Measurements from ENCODE around the gene PIP5KL1. TPM values are rescaled to one million over a fixed set of nuclear protein-coding genes. Genes with fewer than 3 reads are reported as not detected.

PIP5KL1 gene
- total and polyA plus RNA-seq, 2 donors = 0.33 to 1.2 TPM

DNA sequence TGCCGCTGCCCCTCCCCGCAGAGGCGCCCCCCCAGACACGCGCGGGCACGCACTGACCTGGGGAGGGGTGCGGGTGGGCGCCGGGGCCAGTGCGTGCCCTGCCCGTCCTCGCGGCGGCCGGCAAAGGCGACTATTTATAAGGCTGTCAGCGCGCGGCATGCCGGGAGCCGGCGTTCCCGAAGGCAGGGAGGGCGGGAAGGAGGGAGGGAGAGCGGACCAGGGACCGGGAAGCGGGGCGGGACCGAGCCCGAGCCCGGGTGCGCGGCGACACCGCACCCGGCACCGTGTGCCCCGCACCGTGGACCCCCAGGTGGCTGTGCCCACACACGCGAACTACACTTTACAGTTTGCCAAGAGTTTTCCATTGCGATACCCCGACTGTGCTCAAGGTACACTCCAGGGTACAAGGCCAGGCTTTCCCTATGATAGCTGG lies 53.0 kb downstream of the PIP5KL1 start, which contains the start of gene AK1:
Gene AK1, minus strand, starts transcription at position 110 of the 433 bp plus-strand sequence. CDS start 3,058 bp downstream, outside the sequence.
- DNase-seq (ENCODE audit: low read depth in 6 of 9, low spot score in 9 of 9) = no peak
- 9% methylated on average over 44 of the region's 44 CpGs for WGBS
- Histone ChIP-seq H3K4me1 (ENCODE audit: control insufficient read depth in 2 of 2, insufficient read depth in 2 of 2, low read length in 2 of 2) (peaks cover under 1 to 7% of the 10 kb centered on the region in 2 donors), H3K27me3 (ENCODE audit: control insufficient read depth in 2 of 2, insufficient read depth in 1 of 2, low read length in 1 of 2) (peaks cover 15 to 30% of the 10 kb centered on the region in 2 donors), H3K4me3 (ENCODE audit: low read length in 2 of 2) (peak within 1 kb of the TSS in 1 of 2 donors; percentile 39), H3K27ac (ENCODE audit: low read depth in 1 of 2, low read length in 1 of 2) (no peak within 1 kb of the TSS), H3K36me3 (ENCODE audit: control insufficient read depth in 2 of 2, insufficient read depth in 2 of 2, low read length in 1 of 2) (peaks cover 0 to 3% of the 10 kb centered on the region in 2 donors), H3K9me3 (ENCODE audit: control insufficient read depth in 2 of 2, insufficient read depth in 1 of 2, low read length in 1 of 2) (no peaks in the 10 kb centered on the region)

DNA sequence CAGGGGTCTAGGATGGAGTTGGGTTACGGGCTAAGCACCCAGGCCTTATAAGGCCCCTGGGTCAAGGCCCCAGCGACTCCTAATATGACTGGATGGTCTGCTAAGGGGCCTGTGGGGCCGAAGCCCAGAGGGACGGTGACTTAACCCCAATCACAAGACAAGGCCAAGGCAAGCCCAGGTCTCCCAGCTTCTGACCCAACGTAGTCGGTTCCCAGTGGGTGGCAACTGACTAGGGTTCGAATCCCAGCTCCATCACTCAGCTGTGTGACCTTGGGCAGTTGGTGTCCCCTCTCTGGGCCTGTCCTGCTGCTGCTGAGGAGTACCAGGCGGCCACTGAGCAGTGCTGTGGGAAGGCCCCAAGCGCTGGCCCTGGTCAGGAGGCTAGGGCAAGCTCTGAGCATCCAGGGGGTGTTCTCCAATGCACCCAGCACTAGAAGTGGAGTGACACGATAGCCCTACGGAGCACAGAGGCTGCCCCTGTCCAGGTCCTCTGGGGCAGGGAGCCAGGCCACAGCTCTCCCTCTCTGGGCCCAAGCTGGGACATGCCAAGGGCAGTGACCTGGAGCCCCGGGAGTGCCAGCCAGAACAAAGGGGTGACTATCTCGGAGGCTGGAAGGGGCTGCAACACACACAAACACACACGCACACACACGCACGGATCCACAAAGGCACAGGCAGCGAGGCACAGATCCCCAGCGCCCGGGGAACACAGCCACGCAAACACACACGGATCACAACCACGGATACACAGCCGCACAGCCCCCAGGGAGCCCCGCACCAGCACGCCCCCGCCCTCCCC lies 53.6 kb downstream of the PIP5KL1 start:
- H3K4me1 ChIP-seq (ENCODE audit: control insufficient read depth in 2 of 2, insufficient read depth in 2 of 2, low read length in 2 of 2) = peaks cover 0 to 4% of the 10 kb centered on the region in 2 donors
- no peak for DNase-seq (ENCODE audit: low read depth in 6 of 9, low spot score in 9 of 9)
- H3K4me3 ChIP-seq (ENCODE audit: low read length in 2 of 2) = peak overlapping the region in 1 of 2 donors; percentile 39
- H3K27ac ChIP-seq (ENCODE audit: low read depth in 1 of 2, low read length in 1 of 2) = no peak overlapping the region
- H3K36me3 ChIP-seq (ENCODE audit: control insufficient read depth in 2 of 2, insufficient read depth in 2 of 2, low read length in 1 of 2) = peaks cover 0 to 3% of the 10 kb centered on the region in 2 donors
- H3K27me3 ChIP-seq (ENCODE audit: control insufficient read depth in 2 of 2, insufficient read depth in 1 of 2, low read length in 1 of 2) = peaks cover 15 to 30% of the 10 kb centered on the region in 2 donors
- 53% methylated on average over 26 of the region's 26 CpGs for WGBS
- H3K9me3 ChIP-seq (ENCODE audit: control insufficient read depth in 2 of 2, insufficient read depth in 1 of 2, low read length in 1 of 2) = no peaks in the 10 kb centered on the region

DNA sequence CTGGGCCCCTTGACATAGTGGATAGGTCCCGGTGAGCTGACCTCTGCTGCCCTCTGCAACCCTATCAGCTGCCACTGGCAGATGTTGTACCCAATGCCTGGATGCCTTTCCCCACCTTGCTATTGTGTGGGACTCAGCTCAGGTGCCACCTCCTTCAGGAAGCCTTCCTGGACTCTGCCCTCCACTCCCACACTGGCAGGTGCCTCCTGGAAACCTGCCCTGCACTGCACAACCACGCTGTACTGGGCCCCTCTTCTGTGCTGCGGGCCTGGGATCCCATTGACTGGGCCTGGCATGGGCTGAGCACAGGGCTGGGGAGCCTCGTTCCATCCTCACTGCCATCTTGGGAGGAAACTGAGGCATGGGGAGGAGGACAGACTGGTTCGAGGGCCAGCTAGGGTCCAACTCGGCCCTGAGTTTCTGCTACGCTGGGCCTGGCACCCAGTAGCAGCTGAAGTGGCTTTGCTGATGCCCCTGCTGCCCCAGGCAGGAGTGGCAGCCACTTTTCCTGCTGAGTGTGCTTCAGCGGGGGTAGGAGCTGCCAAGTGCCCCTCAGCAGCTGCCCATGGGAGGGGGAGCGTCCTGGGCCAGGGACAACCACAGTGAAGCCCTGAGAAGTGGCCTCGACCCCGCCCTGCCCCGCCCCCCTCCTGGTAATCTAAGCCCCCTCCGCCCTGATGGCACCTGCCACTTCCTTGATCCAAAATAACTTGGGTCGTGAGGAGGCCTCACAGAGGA lies 54.4 kb downstream of the PIP5KL1 start:
- peaks cover 0 to 3% of the 10 kb centered on the region in 2 donors for H3K36me3 ChIP-seq (ENCODE audit: control insufficient read depth in 2 of 2, insufficient read depth in 2 of 2, low read length in 1 of 2)
- H3K27ac ChIP-seq (ENCODE audit: low read depth in 1 of 2, low read length in 1 of 2) = no peak overlapping the region
- peaks cover 15 to 30% of the 10 kb centered on the region in 2 donors for H3K27me3 ChIP-seq (ENCODE audit: control insufficient read depth in 2 of 2, insufficient read depth in 1 of 2, low read length in 1 of 2)
- H3K9me3 ChIP-seq (ENCODE audit: control insufficient read depth in 2 of 2, insufficient read depth in 1 of 2, low read length in 1 of 2) = no peaks in the 10 kb centered on the region
- peaks cover 0 to 4% of the 10 kb centered on the region in 2 donors for H3K4me1 ChIP-seq (ENCODE audit: control insufficient read depth in 2 of 2, insufficient read depth in 2 of 2, low read length in 2 of 2)
- no peak overlapping the region for H3K4me3 ChIP-seq (ENCODE audit: low read length in 2 of 2)
- WGBS = 95% methylated on average over 14 of the region's 14 CpGs
- DNase-seq (ENCODE audit: low read depth in 6 of 9, low spot score in 9 of 9) = no peak

DNA sequence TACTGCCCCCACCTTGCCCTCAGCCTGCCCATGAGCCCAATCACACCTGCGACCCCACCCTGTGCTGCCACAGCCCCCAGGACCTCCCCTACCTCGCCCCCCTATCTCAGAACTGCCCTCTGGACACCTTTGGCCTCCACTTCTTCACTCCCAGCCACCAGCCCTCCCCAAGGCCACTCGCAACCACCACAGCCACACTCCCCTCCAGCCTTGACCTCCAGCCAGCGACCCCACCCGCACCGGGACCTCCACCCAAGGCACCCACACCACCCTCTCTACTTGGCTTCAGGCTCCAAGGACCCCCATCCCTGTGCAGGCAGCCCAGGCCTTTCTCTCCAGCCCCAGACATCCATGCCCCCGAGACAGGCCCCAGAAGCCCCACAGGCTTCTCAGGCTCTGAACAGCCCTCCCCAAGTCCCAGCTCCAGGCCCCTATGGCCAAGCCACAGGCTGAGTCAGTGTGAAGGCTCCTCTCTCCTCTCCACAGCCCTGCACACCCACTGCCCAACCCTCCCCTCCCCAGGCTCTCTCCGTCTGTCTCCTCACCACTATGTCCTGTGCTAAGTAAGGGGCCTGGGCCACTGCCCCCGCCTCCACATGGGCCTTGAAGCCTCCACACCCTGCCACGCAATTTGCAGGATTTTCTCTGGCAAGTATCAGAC lies 55.1 kb downstream of the PIP5KL1 start:
- DNase-seq (ENCODE audit: low read depth in 6 of 9, low spot score in 9 of 9) = no peak
- Histone ChIP-seq H3K4me1 (ENCODE audit: control insufficient read depth in 2 of 2, insufficient read depth in 2 of 2, low read length in 2 of 2) (peaks cover 0 to 4% of the 10 kb centered on the region in 2 donors), H3K4me3 (ENCODE audit: low read length in 2 of 2) (no peak overlapping the region), H3K27ac (ENCODE audit: low read depth in 1 of 2, low read length in 1 of 2) (no peak overlapping the region), H3K9me3 (ENCODE audit: control insufficient read depth in 2 of 2, insufficient read depth in 1 of 2, low read length in 1 of 2) (no peaks in the 10 kb centered on the region), H3K27me3 (ENCODE audit: control insufficient read depth in 2 of 2, insufficient read depth in 1 of 2, low read length in 1 of 2) (peaks cover 15 to 30% of the 10 kb centered on the region in 2 donors), H3K36me3 (ENCODE audit: control insufficient read depth in 2 of 2, insufficient read depth in 2 of 2, low read length in 1 of 2) (peaks cover 0 to 3% of the 10 kb centered on the region in 2 donors)
- WGBS = 97% methylated on average over 10 of the region's 10 CpGs

DNA sequence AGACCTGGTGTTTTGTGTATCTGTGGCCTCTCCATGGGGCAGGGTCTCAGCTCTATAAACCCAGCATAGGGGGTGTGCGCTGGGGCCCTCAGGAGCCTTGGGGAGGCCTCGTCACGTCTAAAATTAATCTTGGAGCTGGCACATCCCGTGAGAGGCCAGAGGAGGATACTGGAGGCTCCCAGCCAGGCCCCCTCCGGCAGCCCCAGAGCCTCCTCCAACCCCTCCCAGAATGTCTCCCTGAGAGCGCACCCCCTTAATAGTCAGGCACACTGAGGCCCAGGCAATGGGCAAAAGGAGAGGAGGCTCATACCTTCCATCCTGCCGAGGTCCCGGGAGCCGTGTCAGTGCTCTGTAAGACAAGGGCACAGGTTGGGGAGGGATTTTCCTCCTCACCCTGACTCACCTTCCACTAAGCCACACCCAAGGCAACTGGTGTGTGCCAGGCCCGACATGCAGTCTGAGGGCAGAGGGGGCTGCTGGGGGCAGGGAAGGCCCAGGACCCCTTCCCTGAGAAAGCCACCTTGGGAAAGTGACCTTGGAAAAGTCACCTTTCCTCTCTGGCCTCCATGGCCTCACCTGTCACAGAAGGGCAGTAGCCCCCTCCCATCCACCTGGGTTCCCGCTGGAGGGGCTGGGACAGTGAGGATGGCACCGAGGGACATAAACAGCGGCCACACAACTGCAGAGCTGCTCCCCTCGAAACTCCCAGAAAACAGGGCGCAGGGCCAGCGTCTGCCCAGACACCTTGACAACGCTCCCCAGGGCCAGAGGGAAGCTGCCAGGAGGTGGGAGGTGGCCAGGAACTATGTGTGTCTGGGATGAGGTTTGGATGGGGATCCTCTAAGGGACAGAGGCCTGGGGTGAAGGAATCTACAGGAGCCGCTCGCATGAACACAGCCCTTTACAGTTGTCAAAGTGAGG lies 56.0 kb downstream of the PIP5KL1 start:
- Histone ChIP-seq H3K36me3 (ENCODE audit: control insufficient read depth in 2 of 2, insufficient read depth in 2 of 2, low read length in 1 of 2) (peaks cover 0 to 3% of the 10 kb centered on the region in 2 donors), H3K27ac (ENCODE audit: low read depth in 1 of 2, low read length in 1 of 2) (no peak overlapping the region), H3K9me3 (ENCODE audit: control insufficient read depth in 2 of 2, insufficient read depth in 1 of 2, low read length in 1 of 2) (no peaks in the 10 kb centered on the region), H3K4me1 (ENCODE audit: control insufficient read depth in 2 of 2, insufficient read depth in 2 of 2, low read length in 2 of 2) (peaks cover 0 to 7% of the 10 kb centered on the region in 2 donors), H3K27me3 (ENCODE audit: control insufficient read depth in 2 of 2, insufficient read depth in 1 of 2, low read length in 1 of 2) (peaks cover 15 to 30% of the 10 kb centered on the region in 2 donors), H3K4me3 (ENCODE audit: low read length in 2 of 2) (no peak overlapping the region)
- no peak for DNase-seq (ENCODE audit: low read depth in 6 of 9, low spot score in 9 of 9)
- 95% methylated on average over 19 of the region's 19 CpGs for WGBS

DNA sequence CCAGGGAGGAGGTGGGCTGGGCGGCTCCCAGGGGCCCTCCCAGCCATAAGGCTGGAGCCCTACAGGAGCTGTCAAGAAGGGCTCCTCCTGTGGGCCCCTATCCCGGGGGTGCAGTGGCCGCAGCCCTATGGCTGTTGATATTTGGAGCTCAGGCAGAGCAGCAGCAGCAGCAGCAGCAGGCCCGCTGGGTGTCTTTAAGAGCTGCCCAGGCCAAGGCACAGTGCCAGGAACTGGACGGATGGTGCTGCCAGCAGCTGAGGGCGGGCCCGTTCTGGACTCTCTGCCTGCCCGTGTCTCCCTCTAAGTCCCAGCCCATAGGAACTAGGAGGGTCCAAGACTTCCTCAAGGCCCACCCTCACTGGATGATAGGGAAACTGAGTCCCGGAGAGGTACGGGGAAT lies 56.7 kb downstream of the PIP5KL1 start:
- Histone ChIP-seq H3K4me3 (ENCODE audit: low read length in 2 of 2) (no peak overlapping the region), H3K9me3 (ENCODE audit: control insufficient read depth in 2 of 2, insufficient read depth in 1 of 2, low read length in 1 of 2) (no peaks in the 10 kb centered on the region), H3K27me3 (ENCODE audit: control insufficient read depth in 2 of 2, insufficient read depth in 1 of 2, low read length in 1 of 2) (peaks cover 15 to 28% of the 10 kb centered on the region in 2 donors), H3K27ac (ENCODE audit: low read depth in 1 of 2, low read length in 1 of 2) (no peak overlapping the region), H3K4me1 (ENCODE audit: control insufficient read depth in 2 of 2, insufficient read depth in 2 of 2, low read length in 2 of 2) (peaks cover 0 to 8% of the 10 kb centered on the region in 2 donors), H3K36me3 (ENCODE audit: control insufficient read depth in 2 of 2, insufficient read depth in 2 of 2, low read length in 1 of 2) (peaks cover 0 to 3% of the 10 kb centered on the region in 2 donors)
- 95% methylated on average over 10 of the region's 10 CpGs for WGBS
- no peak for DNase-seq (ENCODE audit: low read depth in 6 of 9, low spot score in 9 of 9)

DNA sequence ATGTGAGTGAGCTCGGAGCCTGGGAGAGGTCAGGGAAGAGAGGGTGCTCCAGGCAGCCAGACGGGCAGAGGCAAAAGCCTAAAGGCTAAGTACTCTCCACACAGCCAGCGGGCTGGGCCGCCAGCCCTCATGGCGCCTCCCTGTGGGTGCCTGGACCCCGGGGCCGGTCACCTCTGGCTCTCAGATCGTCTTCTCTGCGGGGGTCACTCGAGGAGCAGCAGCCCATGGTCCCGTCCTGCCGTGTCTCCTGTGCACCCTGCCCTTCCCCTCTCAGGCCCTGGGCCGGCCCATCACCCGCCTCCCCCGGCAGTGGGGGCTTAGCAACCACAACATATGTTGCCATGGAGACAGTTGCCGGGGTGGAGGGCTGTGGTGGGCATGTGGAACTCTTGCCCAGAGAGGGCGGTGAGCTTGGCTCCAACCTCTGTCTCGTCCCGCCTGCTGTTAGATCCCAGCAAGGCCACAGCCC lies 57.3 kb downstream of the PIP5KL1 start:
- no peaks in the 10 kb centered on the region for H3K9me3 ChIP-seq (ENCODE audit: control insufficient read depth in 2 of 2, insufficient read depth in 1 of 2, low read length in 1 of 2)
- 90% methylated on average over 19 of the region's 19 CpGs for WGBS
- peaks cover 0 to 8% of the 10 kb centered on the region in 2 donors for H3K4me1 ChIP-seq (ENCODE audit: control insufficient read depth in 2 of 2, insufficient read depth in 2 of 2, low read length in 2 of 2)
- peaks cover 12 to 22% of the 10 kb centered on the region in 2 donors for H3K27me3 ChIP-seq (ENCODE audit: control insufficient read depth in 2 of 2, insufficient read depth in 1 of 2, low read length in 1 of 2)
- no peak for DNase-seq (ENCODE audit: low read depth in 6 of 9, low spot score in 9 of 9)
- no peak overlapping the region for H3K4me3 ChIP-seq (ENCODE audit: low read length in 2 of 2)
- H3K36me3 ChIP-seq (ENCODE audit: control insufficient read depth in 2 of 2, insufficient read depth in 2 of 2, low read length in 1 of 2) = peaks cover 0 to 3% of the 10 kb centered on the region in 2 donors
- H3K27ac ChIP-seq (ENCODE audit: low read depth in 1 of 2, low read length in 1 of 2) = no peak overlapping the region
